AG08396 (cell line): ENCODE results near the gene HSD17B13.
"Not testable (repeated sequence)": the region's sequence is repeated elsewhere in the genome, so short reads cannot be mapped to it uniquely, and the experiment has no call there.

Experiments
- DNase-seq: peaks from one replicate; pipeline ENCODE4 v3.0.0; 2012; ENCODE audit warnings: low spot score, mixed read lengths

Gene HSD17B13

DNA sequence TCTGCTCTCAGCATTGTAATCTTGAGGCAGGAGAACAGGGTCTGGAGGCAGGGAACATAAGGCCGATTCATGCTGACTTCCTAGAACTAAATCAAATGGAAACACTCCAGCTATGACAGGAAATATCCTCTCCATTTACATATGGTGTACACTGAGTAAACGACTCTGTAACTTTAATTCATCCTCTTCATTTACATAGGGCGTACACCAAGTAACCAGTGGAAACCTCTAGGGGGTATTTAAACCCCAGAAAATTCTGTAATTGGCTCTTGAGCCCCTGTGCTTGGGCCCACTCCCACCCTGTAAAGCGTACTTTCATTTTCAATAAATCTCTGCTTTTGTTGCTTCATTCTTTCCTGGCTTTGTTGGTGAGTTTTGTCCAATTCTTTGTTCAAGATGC is 7.7 kb downstream of the HSD17B13 start:
- DNase-seq, result not testable (repeated sequence)

DNA sequence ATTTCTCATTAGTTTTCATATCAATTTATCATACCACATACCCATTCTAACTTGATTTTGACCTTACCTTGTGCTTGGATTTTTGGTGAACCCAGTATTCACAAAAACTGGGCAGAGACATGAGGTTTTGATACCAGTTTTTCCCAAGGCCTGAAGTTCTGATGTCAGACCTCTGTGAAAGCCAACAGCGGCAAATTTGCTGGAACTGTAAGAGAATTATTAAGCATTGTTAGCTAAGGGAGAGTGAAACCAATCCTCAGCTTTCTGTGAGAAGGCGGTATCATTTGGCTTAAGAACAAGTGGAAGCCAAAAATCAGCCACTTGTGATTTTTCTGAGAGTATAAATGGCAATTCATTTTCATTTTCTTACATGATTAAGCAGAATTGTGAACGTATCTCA is 8.9 kb downstream of the HSD17B13 start:
- no peak for DNase-seq

DNA sequence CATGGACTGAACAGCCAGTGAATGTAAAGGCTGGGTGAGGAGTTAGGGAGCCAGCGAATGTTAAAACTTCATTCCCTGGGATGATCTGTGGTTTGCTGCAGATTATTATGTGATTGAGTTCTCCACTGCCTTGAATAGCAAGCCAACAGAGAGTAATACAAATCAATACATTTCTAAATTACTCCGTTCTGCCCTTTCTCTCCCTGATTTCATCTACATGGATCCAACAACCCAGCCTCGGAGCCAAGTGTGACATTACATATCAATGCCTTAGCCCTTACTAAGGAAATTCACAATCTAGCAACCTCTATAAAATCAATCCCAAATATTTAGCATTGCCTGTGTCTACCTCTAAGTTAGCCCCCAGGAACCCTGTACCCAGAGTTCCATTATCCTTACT is 11.0 kb downstream of the HSD17B13 start:
- DNase-seq, result no peak

DNA sequence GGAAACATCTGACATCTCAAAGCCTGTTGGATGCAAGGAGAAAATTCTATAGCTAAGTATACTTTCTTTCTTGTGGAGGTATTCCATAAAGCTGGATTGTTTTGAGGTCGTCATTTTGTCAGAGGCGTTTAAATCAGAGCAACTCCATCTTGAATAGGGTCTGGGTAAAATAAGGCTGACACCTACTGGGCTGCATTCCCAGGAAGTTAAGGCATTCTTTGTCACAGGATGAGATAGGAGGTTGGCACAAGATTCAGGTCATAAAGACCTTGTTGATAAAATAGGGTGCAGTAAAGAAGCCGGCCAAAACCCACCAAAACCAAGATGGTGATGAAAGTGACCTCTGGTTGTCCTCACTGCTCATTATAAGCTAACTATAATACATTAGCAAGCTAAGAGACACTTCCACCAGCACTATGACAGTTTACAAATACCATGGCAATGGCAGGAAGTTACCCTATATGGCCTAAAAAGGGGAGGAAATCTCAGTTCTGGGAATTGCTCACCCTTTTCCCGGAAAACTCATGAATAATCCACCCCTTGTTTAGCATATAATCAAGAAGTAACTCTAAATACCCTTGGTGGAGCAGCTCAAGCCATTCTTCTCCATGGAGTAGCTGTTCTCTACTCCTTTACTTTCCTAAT is 11.9 kb downstream of the HSD17B13 start:
- no peak for DNase-seq

DNA sequence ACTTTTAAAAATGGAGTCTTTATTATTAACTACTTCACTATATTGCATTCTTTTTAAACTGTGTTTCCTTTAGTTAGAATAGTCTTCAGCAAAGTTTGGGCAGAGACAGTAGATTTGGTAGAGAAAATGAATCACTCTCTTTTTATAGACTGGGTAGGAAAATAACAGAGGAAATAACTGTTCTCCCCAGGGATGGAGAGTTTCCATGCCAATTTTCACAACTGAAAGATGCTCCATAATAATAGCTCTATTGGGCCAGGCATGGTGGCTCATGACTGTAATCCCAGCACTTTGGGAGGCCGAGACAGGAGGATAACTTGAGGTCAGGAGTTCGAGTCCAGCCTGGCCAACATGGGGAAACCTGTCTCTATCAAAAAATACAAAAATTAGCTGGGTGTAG is 13.1 kb downstream of the HSD17B13 start:
- no peak for DNase-seq

DNA sequence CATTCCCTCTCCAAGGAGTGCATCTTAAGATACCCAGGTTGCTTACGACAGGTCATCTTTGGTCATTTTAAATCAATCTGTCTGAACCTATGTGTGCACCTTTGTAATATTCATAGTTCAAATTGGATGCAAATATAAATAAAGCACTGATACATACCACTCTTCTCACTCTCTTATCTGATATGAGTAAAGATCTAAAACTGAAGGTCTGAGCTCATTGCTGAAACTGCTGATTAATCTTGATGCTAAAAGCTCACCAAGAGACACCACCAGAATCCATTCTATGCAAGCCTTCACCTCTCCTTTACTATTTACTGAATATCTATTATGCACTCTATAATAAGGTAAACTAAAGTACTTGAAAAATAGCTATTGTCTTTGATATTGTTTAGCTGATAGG is 16.6 kb downstream of the HSD17B13 start:
- no peak for DNase-seq

DNA sequence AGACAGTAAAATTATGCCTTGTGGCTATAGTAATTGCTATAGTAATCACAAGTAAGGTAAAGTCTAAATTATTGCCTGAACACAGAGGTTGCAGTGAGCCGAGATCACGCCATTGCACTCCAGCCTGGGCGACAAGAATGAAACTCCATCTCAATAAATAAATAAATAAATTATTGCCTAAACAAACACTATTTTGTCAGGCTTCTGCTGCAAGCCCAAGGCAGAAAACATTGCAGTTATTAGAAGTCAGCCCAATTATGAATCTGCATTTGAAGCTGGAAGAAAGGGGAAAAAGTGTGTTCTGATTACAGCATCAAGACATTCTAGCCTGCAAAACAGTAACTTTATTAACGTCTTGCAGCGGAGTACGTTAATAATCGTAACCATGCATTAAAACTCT is 17.1 kb downstream of the HSD17B13 start:
- DNase-seq, result no peak

DNA sequence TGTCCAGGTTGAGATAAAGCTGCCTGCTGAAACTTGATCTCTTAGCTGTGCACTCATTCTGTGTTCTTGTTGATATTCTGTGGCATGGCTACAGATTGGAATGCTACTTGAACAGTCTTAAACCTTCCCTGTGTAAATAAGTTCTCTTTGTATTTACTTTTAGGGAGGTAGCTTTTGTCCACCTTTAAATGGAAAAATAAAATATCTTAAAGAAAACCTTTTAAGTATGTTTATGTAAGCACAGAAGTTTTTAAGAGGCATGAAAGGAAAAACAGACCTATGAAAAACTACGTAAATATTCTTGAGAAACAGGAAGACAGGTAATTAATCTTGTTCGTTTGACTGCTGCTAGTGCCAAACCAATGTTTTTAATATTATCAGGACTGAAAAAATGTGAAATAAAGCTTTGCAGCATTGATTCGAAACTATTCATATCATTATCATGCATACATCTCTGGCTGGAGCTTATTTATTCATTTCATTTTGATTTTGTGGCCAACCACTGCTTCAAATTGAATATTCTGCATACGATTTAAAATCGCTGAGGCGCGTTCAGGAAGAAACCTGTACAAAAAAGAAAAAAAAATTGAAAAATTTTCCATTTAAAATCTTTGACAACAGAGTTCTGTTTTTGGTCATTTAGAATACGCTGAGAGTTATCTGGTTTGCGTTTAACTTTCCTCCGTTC is 17.8 kb downstream of the HSD17B13 start:
- no peak for DNase-seq

DNA sequence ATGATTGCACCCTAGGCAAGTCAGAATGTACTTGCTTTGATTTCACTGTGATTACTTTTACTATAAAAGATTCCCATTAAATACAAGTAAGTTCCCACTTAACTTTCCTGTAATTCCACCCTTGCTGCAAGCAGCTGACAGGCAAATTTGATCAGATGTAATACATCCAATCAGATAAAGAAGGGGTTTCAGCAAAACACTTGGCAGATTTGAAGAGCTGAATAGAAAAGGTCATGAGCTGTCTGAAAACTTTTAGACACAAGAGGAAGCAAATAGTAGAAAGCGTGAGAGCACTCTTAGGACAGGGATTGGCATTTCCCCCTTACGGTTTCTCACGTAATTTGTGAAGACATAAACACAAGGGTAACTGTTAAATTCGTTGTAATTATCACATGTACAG is 22.8 kb downstream of the HSD17B13 start:
- DNase-seq, result no peak

DNA sequence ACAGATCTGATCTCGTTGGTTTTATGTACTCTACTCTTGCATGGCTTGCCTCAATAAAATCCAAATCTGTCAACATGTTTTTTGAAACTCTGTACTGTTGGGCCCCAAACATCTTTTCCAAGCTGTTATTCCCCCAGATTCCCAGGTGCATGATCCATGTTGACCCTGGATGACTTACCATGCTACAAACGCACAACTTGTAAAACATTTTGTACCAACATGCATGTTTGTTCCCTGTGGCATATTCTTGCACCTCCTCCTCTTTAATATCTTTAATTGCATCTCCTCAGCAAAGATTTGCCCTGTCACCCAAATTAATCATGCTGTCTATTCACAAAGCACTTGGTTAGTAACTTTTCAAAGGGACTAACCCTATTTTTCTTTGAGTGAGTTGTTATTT is 24.3 kb downstream of the HSD17B13 start:
- no peak for DNase-seq

DNA sequence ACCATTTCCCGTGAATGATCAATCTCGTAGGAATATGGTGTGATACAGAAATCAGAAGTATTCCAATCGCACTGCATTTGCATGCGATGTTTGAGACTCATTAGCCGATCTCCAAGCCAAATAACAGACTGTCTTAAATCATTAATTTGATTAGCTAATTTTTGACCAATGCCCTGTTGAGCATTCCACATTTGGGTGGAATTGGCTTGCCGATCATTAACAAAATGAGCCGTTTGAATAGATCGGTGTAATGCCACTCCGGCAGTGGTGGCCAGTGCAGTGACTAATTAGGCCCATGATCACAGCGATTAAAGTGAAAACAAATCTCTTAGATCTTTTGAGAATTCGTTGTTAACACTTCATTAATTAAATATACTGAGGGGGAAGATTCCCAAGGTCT is 27.8 kb downstream of the HSD17B13 start:
- not testable (repeated sequence) for DNase-seq

DNA sequence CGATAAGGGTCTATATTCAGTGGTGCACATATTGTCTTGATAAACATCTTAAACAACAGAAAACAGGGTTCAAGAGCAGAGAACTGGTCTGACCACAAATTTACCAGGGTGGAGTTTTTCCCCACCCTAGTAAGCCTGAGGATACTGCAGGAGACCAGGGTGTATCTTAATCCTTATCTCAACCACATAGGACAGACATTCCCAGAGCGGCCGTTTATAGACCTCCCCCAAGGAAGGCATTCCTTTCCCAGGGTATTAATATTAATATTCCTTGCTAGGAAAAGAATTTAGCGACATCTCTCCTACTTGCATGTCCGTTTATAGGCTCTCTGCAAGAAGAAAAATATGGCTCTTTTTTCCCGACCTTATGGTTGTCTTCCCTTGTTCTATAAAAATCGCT is 28.8 kb downstream of the HSD17B13 start:
- DNase-seq, result not testable (repeated sequence)

DNA sequence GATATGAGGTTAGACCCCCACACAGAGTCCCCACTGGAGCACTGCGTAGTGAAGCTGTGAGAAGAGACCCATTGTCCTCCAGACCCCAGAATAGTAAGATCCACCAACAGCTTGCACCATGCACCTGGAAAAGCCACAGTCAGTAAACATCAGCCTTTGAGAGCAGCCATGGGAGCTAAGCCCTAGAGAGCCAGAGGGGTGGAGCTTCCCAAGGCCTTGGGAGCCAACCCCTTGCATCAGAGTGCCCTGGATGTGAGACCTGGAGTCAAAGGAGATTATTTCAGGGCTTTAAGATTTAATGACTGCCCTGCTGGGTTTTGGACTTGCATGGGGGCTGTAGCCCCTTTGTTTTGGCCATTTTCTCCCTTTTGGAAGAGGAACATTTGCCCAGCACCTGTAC is 35.7 kb downstream of the HSD17B13 start:
- DNase-seq, result no peak

DNA sequence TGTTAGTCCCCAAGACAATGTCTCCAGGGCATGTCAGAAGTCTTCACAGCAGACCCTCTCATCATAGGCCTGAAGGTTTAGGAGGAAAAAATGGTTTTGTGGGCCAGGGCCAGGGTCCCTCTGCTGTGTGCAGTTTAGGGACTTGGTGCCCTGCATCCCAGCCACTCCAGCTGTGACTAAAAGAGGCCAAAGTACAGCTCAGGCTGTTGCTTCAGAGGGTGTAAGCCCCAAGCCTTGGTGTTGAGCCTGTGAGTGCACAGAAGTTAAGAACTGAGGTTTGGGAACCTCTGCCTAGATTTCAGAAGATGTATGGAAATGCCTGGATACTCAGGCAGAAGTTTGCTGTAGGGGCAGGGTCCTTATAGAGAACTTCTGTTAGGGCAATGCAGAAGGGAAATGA is 38.4 kb downstream of the HSD17B13 start:
- DNase-seq, result not testable (repeated sequence)

DNA sequence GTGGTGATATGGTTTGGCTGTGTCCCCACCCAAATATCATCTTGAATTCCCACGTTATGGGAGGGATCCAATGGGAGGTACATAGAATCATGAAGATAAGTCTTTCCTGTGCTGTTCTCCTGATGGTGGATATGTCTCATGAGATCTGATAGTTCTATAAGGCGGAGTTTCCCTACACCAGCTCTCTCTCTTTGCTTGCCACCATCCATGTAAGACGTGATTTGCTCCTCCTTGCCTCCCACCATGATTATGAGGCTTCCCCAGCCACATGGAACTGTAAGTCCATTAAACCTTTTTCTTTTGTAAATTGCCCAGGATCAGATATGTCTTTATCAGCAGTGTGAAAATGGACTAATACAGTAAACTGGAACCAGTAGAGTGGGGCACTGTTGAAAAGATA is 39.5 kb downstream of the HSD17B13 start:
- DNase-seq, result no peak

DNA sequence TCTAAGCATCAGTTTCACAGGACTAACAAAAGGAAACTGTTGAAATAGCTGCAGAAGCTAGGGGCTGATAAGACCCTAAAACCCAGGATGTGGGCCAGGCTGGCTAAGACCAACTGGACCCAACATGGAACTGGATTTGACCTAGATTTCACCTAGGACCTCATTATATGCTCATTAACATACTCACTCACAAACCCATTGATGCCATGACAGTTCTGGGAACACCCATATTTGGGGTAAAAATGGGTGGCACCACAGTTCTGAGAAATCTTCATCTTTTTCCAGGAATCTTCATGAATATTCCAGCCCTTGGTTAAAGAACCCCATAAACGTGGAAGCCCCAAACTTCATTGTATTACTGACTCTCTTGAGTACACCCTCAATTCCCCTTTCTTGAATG is 41.1 kb downstream of the HSD17B13 start:
- DNase-seq, result no peak

DNA sequence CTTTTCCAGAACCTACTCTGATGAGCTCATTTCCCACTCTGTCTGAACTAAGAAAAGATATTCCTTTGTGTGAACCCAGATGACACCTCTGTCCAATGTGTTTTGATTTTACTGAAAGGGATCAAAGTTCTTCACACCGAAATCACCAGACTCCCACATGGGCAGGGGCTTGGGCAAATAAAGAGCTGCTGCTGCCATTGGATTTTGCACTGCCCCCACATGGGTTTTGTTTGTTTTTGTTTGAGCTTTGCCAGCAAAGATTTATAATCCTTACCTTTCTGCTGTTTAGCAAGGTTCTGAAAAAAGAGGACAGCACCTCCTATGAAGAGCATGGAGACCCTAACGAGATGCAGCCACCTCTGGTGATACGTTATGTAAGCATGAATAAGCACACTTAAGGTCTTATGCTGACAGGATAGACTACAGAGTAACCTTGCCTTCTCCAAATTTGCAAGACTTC is 44.3 kb downstream of the HSD17B13 start:
- DNase-seq, result no peak

DNA sequence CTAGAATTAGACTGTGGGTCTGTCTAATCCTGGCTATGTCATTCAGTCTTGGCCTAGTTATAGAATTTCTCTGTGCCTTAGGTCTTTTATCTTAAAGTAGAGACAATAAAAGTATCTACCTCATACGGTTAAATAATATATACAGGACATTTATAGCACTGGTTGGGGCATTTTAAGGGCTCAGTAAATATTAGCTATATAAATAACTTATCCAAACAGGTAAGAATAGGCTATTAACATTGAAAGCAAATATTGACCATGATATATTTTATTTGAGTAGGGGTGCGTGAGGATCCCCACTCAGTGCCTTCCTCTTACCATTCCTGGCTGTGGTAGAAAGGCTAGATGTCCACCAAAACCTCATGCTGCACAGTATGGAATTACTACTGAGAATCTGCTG is 47.4 kb downstream of the HSD17B13 start:
- DNase-seq, result no peak

DNA sequence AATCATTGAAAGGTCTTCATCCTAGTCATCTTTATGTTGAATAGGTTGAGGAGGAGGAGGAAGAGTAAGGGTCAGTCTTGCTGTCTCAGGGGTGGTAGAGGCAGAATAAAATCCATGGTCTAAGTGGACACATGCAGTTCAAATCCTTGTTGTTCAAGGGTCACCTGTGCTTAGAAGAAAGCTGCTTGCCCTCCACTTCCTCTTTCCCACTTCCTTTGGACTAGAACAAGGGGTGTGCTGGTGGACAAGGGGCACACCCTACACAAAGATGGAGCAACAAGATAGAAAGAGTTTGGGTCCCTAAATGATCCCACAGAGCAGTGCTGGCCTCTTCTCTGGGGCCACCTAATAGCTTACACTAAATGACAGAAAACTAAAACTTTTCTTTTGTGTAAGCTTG is 47.9 kb downstream of the HSD17B13 start:
- DNase-seq, result no peak

DNA sequence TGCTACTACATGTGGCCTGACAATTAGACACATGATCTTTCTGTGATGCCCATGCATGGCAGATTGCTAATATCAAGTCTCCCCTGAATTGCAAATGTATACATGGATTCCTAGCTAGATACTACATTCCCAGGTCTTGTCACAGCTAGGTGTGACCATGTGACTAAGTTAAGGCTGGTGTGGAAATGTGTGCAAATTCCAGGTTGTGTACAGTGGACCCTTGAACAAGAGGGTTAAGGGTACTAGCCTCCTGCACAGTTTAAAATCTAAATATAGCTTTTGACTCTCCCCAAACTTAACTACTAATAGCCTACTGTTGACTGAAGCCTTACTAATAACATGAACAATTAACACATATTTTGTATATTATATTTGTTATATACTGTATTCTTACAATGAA is 48.4 kb downstream of the HSD17B13 start:
- DNase-seq, result no peak

DNA sequence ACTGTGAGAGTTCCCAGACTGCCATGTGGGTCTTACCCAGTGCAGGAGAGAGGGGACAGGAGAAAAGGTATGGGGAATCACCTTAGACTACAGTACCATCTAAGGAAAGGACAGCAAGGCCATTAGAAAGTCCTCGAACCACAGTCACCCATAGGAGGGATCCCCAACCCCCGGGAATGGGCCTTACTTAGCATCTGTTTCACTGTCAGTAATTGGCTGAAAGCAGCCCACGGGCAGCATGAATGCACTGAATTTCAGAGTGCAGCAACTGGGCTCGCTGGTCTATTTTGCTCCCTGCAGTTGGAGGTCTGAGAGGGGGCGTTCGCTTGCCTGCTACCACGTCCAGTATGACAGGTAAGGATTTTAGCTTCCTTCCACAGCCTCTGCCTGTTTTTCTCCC is 51.9 kb downstream of the HSD17B13 start:
- DNase-seq, result no peak

DNA sequence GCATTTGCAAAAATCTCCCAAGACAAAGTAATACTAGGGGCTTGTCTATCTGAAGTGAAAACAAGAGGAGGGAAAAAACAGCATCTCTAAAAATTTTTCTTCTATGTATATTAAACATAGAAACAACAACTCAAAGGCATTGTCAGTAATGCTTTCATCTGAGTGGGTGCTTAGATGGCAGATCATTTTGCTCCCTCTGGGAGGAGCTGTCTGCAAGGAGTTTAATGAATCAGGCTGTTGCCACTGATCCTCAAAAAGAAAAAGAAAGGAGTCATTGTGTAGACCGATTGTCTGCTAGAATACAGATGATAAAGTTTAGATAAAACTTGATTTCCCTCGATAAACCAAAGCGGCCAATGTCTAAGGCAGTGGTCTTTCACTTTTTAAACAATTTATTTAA is 52.5 kb downstream of the HSD17B13 start:
- peak; percentile 30 for DNase-seq

DNA sequence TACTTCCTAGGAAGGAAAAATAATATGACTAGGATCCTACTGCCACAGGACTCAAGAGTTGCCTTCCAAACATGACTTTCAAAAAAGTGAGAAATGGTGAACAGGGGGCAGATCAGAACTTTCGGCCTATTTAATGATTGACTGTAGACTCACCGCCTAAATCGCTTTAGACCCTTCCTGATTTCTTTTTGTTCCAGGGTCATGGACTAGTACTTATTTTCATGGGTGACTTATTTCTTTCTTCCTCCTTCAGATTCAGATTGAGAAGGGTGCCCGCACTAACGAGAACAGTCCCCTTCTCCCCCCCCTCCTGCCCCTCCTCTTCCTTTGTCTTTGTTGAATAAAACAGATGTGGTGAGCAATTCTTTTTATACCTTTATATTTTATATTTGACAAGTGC is 54.3 kb downstream of the HSD17B13 start:
- DNase-seq, result no peak

DNA sequence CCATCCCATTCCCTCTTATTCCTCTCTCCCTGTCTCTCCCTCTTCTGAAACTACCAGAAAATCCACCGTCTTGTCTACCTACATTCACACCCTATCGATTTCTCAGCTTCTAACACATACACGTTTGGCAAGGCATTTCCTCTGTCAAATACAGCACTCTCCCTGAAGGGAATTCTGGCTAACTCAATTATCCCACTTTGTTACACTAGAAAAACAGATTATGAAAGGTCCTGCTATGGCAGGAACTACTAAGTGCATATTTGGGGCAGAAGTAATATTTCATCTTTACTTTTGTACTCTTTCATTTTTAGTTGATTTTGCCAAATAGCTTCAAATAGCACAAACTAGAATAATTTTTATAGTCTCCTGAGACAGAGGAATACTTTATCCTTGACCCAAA is 55.7 kb downstream of the HSD17B13 start:
- DNase-seq, result no peak
